GM19099 (cell line): ENCODE data around the gene GPRIN2.
"Not testable (repeated sequence)": the region's sequence is repeated elsewhere in the genome, so short reads cannot be mapped to it uniquely, and the experiment has no call there.

Experiments
- POLR2A ChIP-seq: IDR thresholded peaks from 3 replicates; pipeline ENCODE4 v1.6.1; 2011; ENCODE audit warnings: low read depth; ENCODE audit not compliant: insufficient read length; ENCODE audit errors: extremely low read depth

Gene GPRIN2

DNA sequence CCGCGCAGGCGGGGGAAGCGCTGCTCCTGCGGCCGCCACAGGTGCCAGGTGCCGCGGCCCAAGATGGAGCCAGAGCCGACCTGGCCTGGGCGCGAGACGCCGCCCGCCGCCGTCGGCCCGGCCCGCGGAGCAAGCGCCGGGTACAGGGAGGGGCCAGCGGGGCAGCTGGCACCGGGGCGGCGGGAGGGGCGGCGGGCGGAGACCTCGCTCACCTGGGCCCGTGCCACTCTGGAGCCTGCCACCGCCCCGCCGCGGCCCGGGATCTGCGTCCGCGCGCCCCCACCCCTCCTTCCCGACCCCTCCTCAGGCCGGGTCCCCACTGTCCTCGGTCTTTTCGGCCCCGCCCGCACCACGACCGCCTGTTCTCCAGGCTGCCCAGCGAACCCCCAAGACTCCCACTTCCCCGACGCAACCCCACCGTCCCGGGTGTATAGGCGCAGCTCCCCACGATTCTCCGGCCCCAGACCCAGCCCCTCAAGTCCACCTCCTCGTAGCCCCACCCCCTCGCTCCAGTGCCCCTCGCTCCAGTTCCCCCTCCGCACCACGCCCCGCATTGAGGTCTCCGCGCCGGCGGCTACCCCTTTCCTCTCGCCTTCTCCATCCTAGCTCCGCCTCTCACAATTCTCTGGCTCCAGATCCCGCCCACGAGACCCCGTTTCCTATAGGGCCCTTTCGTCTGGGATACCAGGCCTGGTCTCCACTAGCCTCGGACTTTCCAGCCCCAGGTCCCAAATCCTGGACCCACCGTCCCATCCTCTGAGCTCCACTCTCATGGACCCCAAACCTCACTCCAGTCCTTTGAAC, at the start of gene GPRIN2:
Gene GPRIN2, minus strand, starts transcription at position 144 of the 804 bp plus-strand sequence. CDS start 5,922 bp downstream, outside the sequence.
- TF ChIP-seq POLR2A = no peak

DNA sequence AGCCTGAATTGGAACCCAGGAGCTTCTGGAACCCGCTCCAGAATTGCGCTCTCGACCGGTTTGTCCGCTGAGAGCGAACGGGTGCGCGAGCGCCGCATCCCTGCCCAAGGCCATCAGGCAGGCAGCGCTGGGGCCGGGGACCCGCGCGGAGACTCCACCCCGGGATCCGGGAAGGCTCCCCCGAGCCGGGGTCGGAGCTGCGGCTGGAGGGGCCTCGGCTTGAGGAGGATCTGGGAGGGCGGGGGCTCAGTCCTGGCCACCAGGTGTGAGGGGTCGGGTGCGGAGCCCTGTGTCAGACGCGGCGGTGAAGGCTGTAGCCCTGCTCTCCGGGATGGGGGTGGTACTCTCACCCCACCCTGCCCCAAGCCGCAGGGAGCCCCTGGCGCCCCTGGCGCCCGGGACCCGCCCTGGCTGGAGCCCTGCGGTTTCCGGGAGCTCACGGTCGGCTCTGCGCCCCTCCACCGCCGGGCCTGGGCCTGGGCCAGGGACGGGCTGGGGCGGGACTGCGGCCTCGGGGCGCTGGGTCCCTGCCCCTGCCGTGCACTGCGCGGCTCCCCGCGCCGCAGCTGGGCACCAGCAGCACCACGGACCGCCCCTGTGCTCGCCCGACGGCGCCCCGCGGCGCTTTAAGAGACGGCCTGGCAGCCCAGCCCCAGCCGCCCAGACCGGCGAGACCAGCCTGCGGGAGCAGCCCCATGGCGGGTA, 22.2 kb upstream of the GPRIN2 start, which contains the start of gene SYT15:
Gene SYT15, plus strand, starts transcription at position 655 of the 705 bp plus-strand sequence. Its CDS starts 41 bp downstream, at position 696.
- not testable (repeated sequence) for TF ChIP-seq POLR2A

DNA sequence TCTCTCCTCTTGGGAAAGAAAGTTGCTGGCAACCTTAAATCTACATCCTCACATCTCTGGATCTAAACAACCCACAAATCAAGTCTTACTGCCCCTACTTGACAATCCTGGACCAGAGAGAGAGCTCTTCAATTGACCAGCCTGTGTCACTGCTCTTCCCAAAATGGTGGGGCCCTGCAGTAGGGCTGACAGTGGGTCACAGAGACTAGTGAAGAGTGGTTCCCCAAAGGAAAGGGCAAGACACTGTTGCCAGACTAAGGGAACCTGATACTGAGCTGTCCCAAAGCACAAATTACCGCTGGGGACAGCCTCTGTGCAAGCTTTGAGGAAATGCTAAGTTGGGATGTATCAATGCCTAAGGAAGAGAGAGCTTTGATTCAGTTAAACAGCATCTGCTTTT, 4.5 kb upstream of the GPRIN2 start:
- TF ChIP-seq POLR2A = no peak

DNA sequence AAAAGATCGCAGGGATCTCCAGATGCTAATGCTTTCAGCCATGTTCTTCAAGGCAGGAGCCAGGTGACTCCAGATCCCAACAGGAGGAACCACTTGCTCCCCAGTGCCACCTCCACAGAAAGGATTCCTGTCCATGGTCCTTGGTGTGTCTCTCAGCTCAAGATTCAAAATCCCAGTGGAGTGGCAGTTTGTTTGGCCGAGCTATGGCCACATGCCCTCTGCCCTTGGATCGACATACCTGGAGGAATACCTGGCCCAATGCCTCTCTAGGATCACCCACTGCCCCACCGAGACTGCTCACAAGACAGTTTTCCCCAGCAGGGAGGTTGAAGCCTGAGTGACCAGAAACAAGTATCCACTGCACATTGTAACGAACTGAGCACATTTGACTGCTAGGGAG, 3.9 kb upstream of the GPRIN2 start:
- no peak for TF ChIP-seq POLR2A

DNA sequence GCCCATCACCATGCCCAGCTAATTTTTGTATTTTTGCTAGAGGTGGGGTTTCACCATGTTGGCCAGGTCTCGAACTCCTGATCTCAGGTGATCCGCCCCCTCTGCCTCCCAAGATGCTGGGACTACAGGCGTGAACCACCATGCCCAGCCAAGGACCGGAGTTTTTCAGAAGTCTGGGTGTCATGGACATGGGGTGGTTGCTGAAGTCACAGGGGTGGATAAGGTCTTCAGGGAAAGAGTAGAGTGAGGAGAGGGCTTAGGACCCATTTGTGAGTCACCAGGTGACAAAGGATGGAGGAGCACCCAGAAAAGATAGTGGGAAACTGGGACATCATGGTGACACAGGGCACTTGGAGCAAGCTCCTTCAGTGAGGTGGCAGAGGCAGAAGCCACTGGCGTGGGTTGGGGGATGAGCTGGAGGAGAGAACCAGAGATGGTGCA, 2.8 kb upstream of the GPRIN2 start:
- TF ChIP-seq POLR2A = no peak

DNA sequence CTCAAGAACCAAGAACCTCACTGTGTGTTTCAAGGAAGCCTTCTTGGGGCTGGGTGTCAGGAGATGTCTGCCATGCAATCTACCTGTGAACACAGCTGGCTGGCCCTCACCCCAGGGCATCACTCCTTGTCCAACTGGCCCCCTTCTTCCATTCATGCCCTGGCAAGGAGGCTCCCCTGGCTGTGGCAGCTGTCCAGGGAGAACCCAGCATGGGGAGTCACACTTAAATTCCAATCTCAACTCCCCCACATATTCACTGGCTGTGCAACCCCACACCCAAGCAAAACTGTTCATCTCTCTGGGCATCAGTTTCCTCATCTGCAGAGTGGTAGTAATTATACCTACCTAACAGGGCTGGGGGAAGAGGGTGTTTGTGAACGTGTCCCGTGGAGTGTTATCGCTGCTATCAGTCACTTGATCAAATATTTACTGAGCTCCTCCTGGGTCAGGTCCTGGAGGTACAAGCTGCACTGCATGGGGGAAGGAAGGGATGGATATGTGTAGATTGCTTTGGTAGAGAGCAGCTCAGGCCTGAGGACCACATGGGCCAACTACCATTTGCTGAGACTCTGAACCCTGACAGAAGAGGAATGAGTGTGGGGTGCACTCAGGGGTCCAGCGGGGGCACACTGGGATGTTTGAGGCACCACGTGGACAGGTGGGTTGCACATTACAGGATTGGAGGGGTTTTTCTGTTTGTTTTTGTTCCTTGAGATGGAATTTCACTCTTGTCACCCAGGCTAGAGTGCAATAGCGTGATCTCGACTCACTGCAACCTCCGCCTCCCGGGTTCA, 2.1 kb upstream of the GPRIN2 start:
- no peak for TF ChIP-seq POLR2A

DNA sequence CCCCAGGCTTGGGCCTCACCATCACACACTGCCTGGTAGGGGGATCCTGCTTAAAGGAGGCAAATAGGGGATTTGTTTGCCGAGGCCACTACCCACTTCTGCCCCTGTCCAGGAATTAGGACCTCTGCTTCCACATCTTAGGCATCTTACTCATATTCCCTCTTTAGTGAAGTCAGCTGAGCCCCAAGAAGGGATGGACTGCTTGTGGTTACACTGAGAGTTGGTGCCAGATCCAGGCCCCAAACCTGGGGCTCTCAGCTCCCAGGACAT, 1.6 kb upstream of the GPRIN2 start:
- no peak for TF ChIP-seq POLR2A

DNA sequence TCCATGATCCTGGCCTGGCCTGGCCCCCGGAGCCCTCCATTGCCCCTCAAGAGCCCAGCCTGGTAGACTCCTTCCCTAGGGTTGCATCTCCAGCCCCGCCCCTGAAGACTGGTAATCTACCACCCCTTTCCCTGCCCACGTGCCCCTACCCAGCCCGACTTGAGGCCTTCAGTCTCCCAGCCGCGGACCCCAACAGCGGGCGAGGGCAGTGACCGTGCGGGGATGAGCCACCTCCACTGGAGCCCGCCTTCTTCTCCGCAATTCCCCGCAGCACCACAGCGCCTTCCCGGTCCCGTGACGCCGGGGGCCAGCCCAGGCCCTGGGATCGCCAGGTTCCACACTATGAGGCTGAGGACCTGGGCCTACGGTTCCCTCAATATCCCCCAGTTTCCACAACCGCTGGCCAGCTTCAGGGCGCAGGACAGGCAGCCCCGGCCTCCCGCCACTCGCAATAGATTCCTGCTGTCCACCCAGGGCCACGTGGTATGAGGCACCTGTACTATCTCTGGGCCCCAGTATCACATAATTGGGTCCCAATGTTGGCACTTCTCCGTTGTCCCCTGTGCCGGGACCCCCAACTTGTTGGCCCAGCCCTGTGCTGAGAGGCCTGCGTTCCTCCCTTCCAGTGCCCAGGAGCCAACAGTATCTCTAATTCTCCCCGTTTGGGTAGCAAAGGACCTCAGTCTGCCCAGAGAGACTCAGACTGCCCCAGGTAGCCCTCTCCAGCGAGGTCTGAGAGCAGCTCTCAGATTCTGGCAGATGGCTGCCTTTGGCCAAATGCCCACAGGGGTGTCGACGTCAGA, 1.1 kb upstream of the GPRIN2 start:
- no peak for TF ChIP-seq POLR2A

DNA sequence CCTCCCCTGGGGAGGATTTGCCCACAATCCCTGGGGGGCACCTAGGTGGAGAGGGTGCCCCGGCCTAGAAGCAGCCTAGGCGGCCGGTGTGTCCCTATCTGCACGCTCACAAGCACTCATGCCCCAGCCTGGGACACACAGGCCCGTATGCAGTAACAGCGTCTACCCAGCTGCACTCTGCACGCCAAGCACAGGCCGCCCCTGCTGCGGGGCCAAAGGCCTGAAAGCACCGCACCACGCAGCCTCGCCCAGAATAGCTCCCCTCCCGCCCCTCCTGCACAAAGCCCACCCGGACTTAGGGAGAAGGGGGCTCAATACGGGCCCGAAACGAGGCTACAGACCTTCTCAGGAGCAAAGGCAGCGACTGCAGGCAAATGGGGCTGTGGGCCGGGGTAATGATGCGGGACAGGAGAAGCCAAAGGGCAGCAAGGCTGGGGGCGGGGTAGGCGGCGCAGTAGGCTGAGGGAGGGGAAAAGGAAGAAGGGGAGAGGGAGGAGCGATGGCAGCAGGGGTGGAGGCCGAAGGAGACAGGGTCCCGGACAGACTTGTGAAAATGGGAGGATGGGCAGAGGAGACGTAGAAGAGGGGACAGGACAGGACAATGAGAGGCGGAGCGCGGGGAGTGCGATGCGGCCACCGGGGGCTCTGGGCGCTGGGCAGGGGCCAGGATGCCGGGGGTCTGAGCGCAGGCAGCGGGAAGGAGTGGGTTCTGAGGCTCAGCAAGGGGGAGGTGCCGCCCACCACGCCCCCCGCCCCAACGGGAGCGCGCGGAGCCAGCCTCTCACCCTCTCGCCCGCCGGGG, 544 bp downstream of the GPRIN2 start:
- TF ChIP-seq POLR2A = no peak

DNA sequence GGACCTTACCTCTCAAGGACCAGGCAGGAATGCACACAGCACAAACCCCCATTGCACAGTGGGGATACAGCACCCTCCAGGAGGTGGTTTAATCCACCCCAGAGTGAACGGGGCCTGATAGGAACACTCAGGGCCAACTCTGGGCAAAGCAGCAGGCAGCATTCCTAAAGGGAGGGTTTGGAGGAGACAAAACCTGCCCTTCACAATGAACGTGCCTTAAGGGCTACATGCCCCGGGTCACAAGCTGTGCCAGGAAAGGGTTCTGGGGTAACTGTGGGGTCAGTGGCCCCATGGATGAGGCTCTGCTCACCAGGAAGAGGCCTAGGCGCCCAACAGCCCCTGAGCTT, 1.1 kb downstream of the GPRIN2 start:
- no peak for TF ChIP-seq POLR2A

DNA sequence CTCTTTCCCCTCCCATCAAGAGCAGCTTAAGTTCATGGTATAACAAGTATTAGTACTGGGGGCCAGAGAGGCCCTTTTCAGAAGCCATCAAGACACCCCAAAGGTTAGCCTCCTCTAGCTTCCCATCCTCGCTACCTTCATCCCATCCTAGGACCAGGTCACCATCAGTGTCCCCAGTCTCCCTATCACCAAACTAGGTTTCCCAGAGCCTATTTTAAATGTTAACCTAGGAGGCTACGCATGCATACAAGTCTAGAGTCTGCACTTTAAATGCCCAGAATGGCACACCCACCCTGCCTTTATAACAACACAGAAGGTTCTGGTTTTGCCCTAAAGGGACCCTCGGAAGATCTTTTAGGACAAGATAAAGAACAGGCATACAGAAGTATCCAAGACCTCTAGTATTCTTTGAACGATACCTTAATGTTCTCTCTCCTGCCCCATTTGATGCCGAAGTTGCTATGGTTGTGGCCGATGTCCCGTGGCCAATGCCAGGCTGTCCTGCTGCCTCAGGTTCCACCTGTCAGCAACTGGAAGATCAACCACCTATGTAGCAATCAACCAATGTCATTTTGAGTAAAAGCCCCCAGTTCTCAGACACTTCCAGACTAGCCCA, 2.2 kb downstream of the GPRIN2 start:
- TF ChIP-seq POLR2A = no peak

DNA sequence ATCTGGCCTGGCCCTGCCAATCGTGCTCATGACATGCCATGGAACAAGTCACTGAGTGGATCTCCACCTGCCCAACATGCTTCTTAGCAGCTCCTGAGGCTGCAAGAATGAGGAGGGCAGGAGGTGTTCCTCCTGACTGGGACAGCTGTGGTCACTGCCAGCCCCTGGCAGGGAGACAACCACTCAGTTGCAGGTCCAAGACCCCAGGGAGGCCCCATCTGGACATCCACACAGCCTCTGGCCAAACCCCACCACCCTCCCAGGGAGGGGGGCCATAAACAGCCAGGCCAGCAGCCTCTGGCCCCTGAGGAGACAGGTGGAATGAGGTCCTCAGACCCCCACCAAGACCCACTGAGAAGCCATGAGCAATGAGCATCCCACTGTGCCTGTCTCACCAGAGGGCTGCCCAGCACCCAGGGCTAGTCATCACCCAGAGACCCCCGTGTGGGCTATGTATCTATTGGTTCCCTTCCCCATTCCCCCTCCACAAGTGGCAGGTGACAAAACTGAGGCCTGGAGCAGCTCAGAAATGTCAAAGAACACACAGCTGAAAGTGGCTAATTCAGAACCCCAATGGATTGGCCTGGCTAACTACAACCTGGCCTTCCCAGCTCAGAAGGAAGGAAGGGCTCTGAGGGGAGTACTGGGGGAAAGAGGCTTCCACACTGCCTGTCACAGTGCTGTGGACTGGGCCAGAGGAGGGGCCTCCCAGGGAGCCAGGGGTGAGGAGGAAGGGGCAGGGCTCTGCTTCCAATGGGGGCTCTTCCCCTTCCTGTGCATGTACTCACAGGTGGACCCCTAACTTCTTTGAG, 3.0 kb downstream of the GPRIN2 start:
- TF ChIP-seq POLR2A = no peak
